GM18502 (cell line): ENCODE measurements around the gene ZNF883.
A peak's percentile ranks its signal among the peaks of the same experiment; 100 is the strongest.
"Not testable (repeated sequence)": the region's sequence is repeated elsewhere in the genome, so short reads cannot be mapped to it uniquely, and the experiment has no call there.

Experiments used
- ATAC-seq: cut with Tn5 transposase; IDR thresholded peaks from one replicate; pipeline ENCODE4 v1.9.1; 2021; ENCODE audit warnings: mild to moderate bottlenecking; ENCODE audit not compliant: unreplicated experiment, poor library complexity

The ZNF883 gene

GRCh38 chr9:113011911-113012381 is at the start of gene ZNF883:
ZNF883 (minus strand) TSS chr9:113012192.
- no peak for ATAC-seq

- ATAC-seq, result not testable (repeated sequence)
Observed at GRCh38 chr9:113061072-113061850, 49.3 kb upstream of the ZNF883 start.

GRCh38 chr9:113059581-113060284 is 47.7 kb upstream of the ZNF883 start:
- ATAC-seq, result not testable (repeated sequence)

- peak; percentile 4 for ATAC-seq
Observed at GRCh38 chr9:113057193-113057592, 45.2 kb upstream of the ZNF883 start.

GRCh38 chr9:113056191-113057106 is 44.5 kb upstream of the ZNF883 start, which contains the start of gene ZFP37:
ZFP37 (minus strand) TSS chr9:113056724; CDS start chr9:113056688, 36 bp downstream.
- ATAC-seq, result peak; percentile 99

GRCh38 chr9:113042884-113043657 is 31.1 kb upstream of the ZNF883 start:
- ATAC-seq, result no peak

- no peak for ATAC-seq
Observed at GRCh38 chr9:113026200-113026599, 14.2 kb upstream of the ZNF883 start.

GRCh38 chr9:113018247-113018646 is 6.3 kb upstream of the ZNF883 start:
- ATAC-seq, result no peak

- ATAC-seq, result no peak
Observed at GRCh38 chr9:113012492-113012891, 500 bp upstream of the ZNF883 start.

GRCh38 chr9:113005777-113006176 is 6.2 kb downstream of the ZNF883 start:
- no peak for ATAC-seq

GRCh38 chr9:112997236-112997941 is 14.6 kb downstream of the ZNF883 start:
- no peak for ATAC-seq

GRCh38 chr9:112971415-112971814 is 40.6 kb downstream of the ZNF883 start:
- no peak for ATAC-seq

GRCh38 chr9:112970939-112971338 is 41.1 kb downstream of the ZNF883 start:
- ATAC-seq, result no peak

- no peak for ATAC-seq
Observed at GRCh38 chr9:112969730-112970129, 42.3 kb downstream of the ZNF883 start.

GRCh38 chr9:112955550-112955949 is 56.4 kb downstream of the ZNF883 start:
- no peak for ATAC-seq

- no peak for ATAC-seq
Observed at GRCh38 chr9:112945620-112946208, 66.3 kb downstream of the ZNF883 start.

- no peak for ATAC-seq
Observed at GRCh38 chr9:112939418-112939817, 72.6 kb downstream of the ZNF883 start.

- no peak for ATAC-seq
Observed at GRCh38 chr9:112933696-112934095, 78.3 kb downstream of the ZNF883 start.
